Skeletal muscle tissue (tissue), 4 donors: ENCODE data around the gene JAK1. TPM values are rescaled to one million over a fixed set of nuclear protein-coding genes. Genes with fewer than 3 reads are reported as not detected.

Source experiments
- H3K27ac ChIP-seq: one replicate; pipeline ENCODE4 v1.7.0; 2013; ENCODE audit warnings: mild to moderate bottlenecking, low read depth, low read length, inconsistent platforms
- H3K27me3 ChIP-seq, 3 donors: one replicate each; pipeline ENCODE4 v1.7.0; 2013; ENCODE audit warnings: low read length in 3 of 3; ENCODE audit not compliant: control insufficient read depth in 3 of 3, insufficient read depth in 3 of 3
- H3K36me3 ChIP-seq, 3 donors: one replicate each; pipeline ENCODE4 v1.7.0; 2013; ENCODE audit warnings: low read length in 3 of 3; ENCODE audit not compliant: control insufficient read depth in 3 of 3, insufficient read depth in 3 of 3
- H3K4me1 ChIP-seq, 3 donors: one replicate each; pipeline ENCODE4 v1.7.0; 2013; ENCODE audit warnings: low read length in 3 of 3, mild to moderate bottlenecking in 3 of 3; ENCODE audit not compliant: control insufficient read depth in 3 of 3, insufficient read depth in 3 of 3
- H3K4me3 ChIP-seq, 3 donors: one replicate each; pipeline ENCODE4 v1.7.0; 2013; ENCODE audit warnings: low read length in 3 of 3
- H3K9ac ChIP-seq, 3 donors: one replicate each; pipeline ENCODE4 v1.7.0; 2013; ENCODE audit warnings: low read length in 3 of 3, mild to moderate bottlenecking in 3 of 3, moderate library complexity in 2 of 3, low read depth in 1 of 3
- H3K9me3 ChIP-seq, 3 donors: one replicate each; pipeline ENCODE4 v1.7.0; 2013; ENCODE audit warnings: low read length in 3 of 3; ENCODE audit not compliant: control insufficient read depth in 3 of 3
- total RNA-seq: library from RNA; depleted of rRNA; stranded (reverse); fragments of >200 nt; gene quantifications from one replicate; pipeline ENCODE4 v1.2.3, GENCODE V29; 2014
- donor health status: Osteomylitis.

The JAK1 gene
- total RNA-seq, 1 donor from 2014 or later: 59.5 TPM

GRCh38 chr1:64965366-64966157 is 787 bp downstream of the JAK1 start:
- Histone ChIP-seq H3K4me1 (peaks cover 25 to 29% (median 25%) of the 10 kb centered on the region in 3 donors), H3K4me3 (peak overlapping the region; percentile 84 to 94 (median 88)), H3K36me3 (no peaks in the 10 kb centered on the region), H3K27ac (peak overlapping the region; percentile 80), H3K27me3 (no peaks in the 10 kb centered on the region), H3K9me3 (no peaks in the 10 kb centered on the region), H3K9ac (peak overlapping the region; percentile 82 to 93 (median 90))

- no peak overlapping the region for H3K9ac ChIP-seq
- no peak overlapping the region for H3K27ac ChIP-seq
- H3K9me3 ChIP-seq: no peaks in the 10 kb centered on the region
- no peak overlapping the region for H3K4me3 ChIP-seq
- no peaks in the 10 kb centered on the region for H3K36me3 ChIP-seq
- peaks cover 29 to 36% (median 30%) of the 10 kb centered on the region in 3 donors for H3K4me1 ChIP-seq
- no peaks in the 10 kb centered on the region for H3K27me3 ChIP-seq
These were observed 2.9 kb downstream of the JAK1 start for GRCh38 chr1:64963466-64963865.

- Histone ChIP-seq H3K9me3 (no peaks in the 10 kb centered on the region), H3K4me3 (no peak overlapping the region), H3K27me3 (no peaks in the 10 kb centered on the region), H3K27ac (no peak overlapping the region), H3K9ac (no peak overlapping the region), H3K4me1 (peaks cover 28 to 32% (median 30%) of the 10 kb centered on the region in 3 donors), H3K36me3 (no peaks in the 10 kb centered on the region)
These were observed 3.9 kb downstream of the JAK1 start for GRCh38 chr1:64962441-64962840.

- Histone ChIP-seq H3K27ac (no peak overlapping the region), H3K27me3 (no peaks in the 10 kb centered on the region), H3K4me3 (no peak overlapping the region), H3K9ac (no peak overlapping the region), H3K9me3 (no peaks in the 10 kb centered on the region), H3K36me3 (no peaks in the 10 kb centered on the region), H3K4me1 (peaks cover 27 to 31% (median 30%) of the 10 kb centered on the region in 3 donors)
These were observed 4.4 kb downstream of the JAK1 start for GRCh38 chr1:64961923-64962322.

GRCh38 chr1:64960731-64961130 is 5.6 kb downstream of the JAK1 start:
- Histone ChIP-seq H3K36me3 (no peaks in the 10 kb centered on the region), H3K27me3 (no peaks in the 10 kb centered on the region), H3K4me3 (no peak overlapping the region), H3K4me1 (peaks cover 33 to 42% (median 40%) of the 10 kb centered on the region in 3 donors), H3K9me3 (no peaks in the 10 kb centered on the region), H3K9ac (no peak overlapping the region), H3K27ac (no peak overlapping the region)

GRCh38 chr1:64959986-64960385 is 6.4 kb downstream of the JAK1 start:
- Histone ChIP-seq H3K4me3 (no peak overlapping the region), H3K27ac (no peak overlapping the region), H3K27me3 (no peaks in the 10 kb centered on the region), H3K9ac (no peak overlapping the region), H3K36me3 (no peaks in the 10 kb centered on the region), H3K4me1 (peaks cover 36 to 43% (median 36%) of the 10 kb centered on the region in 3 donors), H3K9me3 (no peaks in the 10 kb centered on the region)

GRCh38 chr1:64956733-64957441 is 9.5 kb downstream of the JAK1 start:
- Histone ChIP-seq H3K27me3 (no peaks in the 10 kb centered on the region), H3K9me3 (no peaks in the 10 kb centered on the region), H3K9ac (no peak overlapping the region), H3K4me3 (no peak overlapping the region), H3K4me1 (peaks cover 26 to 31% (median 29%) of the 10 kb centered on the region in 3 donors), H3K27ac (no peak overlapping the region), H3K36me3 (no peaks in the 10 kb centered on the region)

GRCh38 chr1:64956010-64956640 is 10.2 kb downstream of the JAK1 start:
- Histone ChIP-seq H3K9me3 (no peaks in the 10 kb centered on the region), H3K4me3 (no peak overlapping the region), H3K9ac (no peak overlapping the region), H3K4me1 (peaks cover 23 to 33% (median 26%) of the 10 kb centered on the region in 3 donors), H3K27ac (no peak overlapping the region), H3K36me3 (no peaks in the 10 kb centered on the region), H3K27me3 (no peaks in the 10 kb centered on the region)

GRCh38 chr1:64955097-64956009 is 11.0 kb downstream of the JAK1 start:
- H3K9ac ChIP-seq: no peak overlapping the region
- H3K27me3 ChIP-seq: no peaks in the 10 kb centered on the region
- H3K4me1 ChIP-seq: peaks cover 23 to 33% (median 31%) of the 10 kb centered on the region in 3 donors
- H3K27ac ChIP-seq: no peak overlapping the region
- no peaks in the 10 kb centered on the region for H3K36me3 ChIP-seq
- H3K9me3 ChIP-seq: no peaks in the 10 kb centered on the region
- H3K4me3 ChIP-seq: no peak overlapping the region
